Spleen (tissue), 7 donors: ENCODE measurements around the gene ANKRD44.

Experiments
- POLR2A ChIP-seq, 3 donors: fragments of 450-650 bp; IDR thresholded peaks; one replicate each; pipeline ENCODE4 v1.5.1; 2017; ENCODE audit warnings: antibody characterized with exemption in 3 of 3, mild to moderate bottlenecking in 1 of 3
- TF ChIP-seq, protein P1 (sequence below), 11 experiments: fragments of 200-600 bp in 7 of 11; fragments of 450-650 bp in 4 of 11; sonication (generic) in 4 of 11; IDR thresholded peaks in 8 of 11; conservative IDR thresholded peaks in 3 of 11; 1 replicate in 7 of 11; 2 replicates in 4 of 11; pipeline versions ENCODE4 v1.4.0 to v1.8.0; 2016 to 2021; ENCODE audit warnings: antibody characterized with exemption in 11 of 11, inconsistent platforms in 4 of 11, mild to moderate bottlenecking in 1 of 11
- donor health status: DM: no; HTN: no; CAD: no; lungs with moderate emphysema.
- donor health status: DM: no; HTN: no; CAD: no.
- donor health status: DM: no; HTN: no; CAD: no.

DNA sequence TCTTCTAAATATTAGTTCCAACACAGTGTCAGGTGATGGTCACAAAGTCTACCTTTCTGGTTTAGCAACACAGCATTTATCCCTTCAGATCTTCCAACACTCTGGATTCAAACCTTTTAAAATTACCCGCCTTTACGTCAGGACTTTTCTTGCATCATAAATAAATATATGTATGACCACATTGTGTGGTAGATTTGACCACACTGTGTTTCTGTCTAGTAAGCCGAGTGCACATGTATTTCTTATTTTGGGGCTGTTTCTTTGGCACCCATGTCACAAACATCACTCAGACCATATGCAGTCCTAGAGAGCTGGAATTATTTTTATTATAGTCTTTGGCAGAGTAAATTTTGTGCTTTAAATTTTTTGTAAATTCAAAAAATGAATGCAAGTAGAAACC, 172.1 kb downstream of the ANKRD44 start:
- TF ChIP-seq POLR2A (IDR thresholded peaks at IDR 0.05), result no peak
- TF ChIP-seq, protein P1, sequence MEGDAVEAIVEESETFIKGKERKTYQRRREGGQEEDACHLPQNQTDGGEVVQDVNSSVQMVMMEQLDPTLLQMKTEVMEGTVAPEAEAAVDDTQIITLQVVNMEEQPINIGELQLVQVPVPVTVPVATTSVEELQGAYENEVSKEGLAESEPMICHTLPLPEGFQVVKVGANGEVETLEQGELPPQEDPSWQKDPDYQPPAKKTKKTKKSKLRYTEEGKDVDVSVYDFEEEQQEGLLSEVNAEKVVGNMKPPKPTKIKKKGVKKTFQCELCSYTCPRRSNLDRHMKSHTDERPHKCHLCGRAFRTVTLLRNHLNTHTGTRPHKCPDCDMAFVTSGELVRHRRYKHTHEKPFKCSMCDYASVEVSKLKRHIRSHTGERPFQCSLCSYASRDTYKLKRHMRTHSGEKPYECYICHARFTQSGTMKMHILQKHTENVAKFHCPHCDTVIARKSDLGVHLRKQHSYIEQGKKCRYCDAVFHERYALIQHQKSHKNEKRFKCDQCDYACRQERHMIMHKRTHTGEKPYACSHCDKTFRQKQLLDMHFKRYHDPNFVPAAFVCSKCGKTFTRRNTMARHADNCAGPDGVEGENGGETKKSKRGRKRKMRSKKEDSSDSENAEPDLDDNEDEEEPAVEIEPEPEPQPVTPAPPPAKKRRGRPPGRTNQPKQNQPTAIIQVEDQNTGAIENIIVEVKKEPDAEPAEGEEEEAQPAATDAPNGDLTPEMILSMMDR (IDR thresholded peaks at IDR 0.05 in 8 of 11, conservative IDR thresholded peaks at IDR 0.05 in 3 of 11), result no peak
